Type B pancreatic cell (in vitro differentiated cells): ENCODE data around the gene SKIC8. TPM values are rescaled to one million over a fixed set of nuclear protein-coding genes. Genes with fewer than 3 reads are reported as not detected.

Experiments
- DNase-seq: peaks from one replicate; pipeline ENCODE4 v3.0.0; 2021; ENCODE audit warnings: mixed read lengths; ENCODE audit not compliant: unreplicated experiment; ENCODE audit errors: extremely low spot score
- H3K27ac Mint-ChIP-seq: 2 replicates; pipeline ENCODE4 v1.8.0; 2021; ENCODE audit warnings: mild to moderate bottlenecking, mixed read lengths
- H3K27me3 Mint-ChIP-seq: 2 replicates; pipeline ENCODE4 v1.8.0; 2021; ENCODE audit warnings: mixed read lengths
- H3K36me3 Mint-ChIP-seq: 2 replicates; pipeline ENCODE4 v1.8.0; 2021; ENCODE audit warnings: mixed read lengths
- H3K4me1 Mint-ChIP-seq: one replicate; pipeline ENCODE4 v1.8.0; 2021; ENCODE audit warnings: mixed read lengths; ENCODE audit not compliant: unreplicated experiment
- H3K4me3 Mint-ChIP-seq: 2 replicates; pipeline ENCODE4 v1.8.0; 2021; ENCODE audit warnings: mild to moderate bottlenecking, mixed read lengths
- H3K9me3 Mint-ChIP-seq: 2 replicates; pipeline ENCODE4 v1.8.0; 2021; ENCODE audit warnings: mixed read lengths
- CTCF ChIP-seq: fragments of 200-600 bp; sonication (generic); conservative IDR thresholded peaks from 2 replicates; pipeline ENCODE4 v1.5.0; 2021; ENCODE audit warnings: antibody characterized with exemption, mild to moderate bottlenecking
- total RNA-seq: library from RNA; stranded (reverse); gene quantifications from 2 replicates; pipeline ENCODE4 v1.2.1, GENCODE V29; 2021; ENCODE audit warnings: low replicate concordance

The SKIC8 gene
- total RNA-seq, 1 donor from 2014 or later: 54.4 TPM

- H3K4me3 Mint-ChIP-seq: no peak overlapping the region
- no peaks in the 10 kb centered on the region for H3K4me1 Mint-ChIP-seq
- DNase-seq: no peak
- H3K27ac Mint-ChIP-seq: peak overlapping the region; percentile 80
- H3K36me3 Mint-ChIP-seq: peaks cover 23% of the 10 kb centered on the region
- TF ChIP-seq CTCF: no peak
- no peaks in the 10 kb centered on the region for H3K27me3 Mint-ChIP-seq
- no peaks in the 10 kb centered on the region for H3K9me3 Mint-ChIP-seq
These were observed 9.2 kb downstream of the SKIC8 start for GRCh38 chr15:78290222-78290621.

DNA sequence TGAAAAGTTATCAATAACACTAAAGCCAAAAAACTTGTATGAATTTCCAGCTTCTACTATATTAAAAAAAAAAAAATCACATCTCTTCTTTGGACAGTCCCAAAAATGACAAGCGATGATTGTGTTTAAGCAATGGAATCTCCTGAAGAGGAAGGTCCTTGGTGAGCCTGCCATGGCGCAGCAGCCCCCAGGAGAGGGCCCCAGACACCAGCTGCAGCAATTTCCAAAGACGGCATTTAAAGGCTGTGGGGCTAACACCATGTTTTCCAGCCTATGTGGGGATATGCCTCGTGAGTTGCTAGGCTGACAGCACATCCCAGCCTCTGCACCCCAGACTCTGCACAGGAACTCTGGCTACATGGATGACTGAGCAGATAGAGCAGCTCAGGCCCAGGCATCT lies 14.7 kb downstream of the SKIC8 start:
- Mint-ChIP-seq H3K4me3 (no peak overlapping the region), H3K27me3 (no peaks in the 10 kb centered on the region), H3K27ac (no peak overlapping the region), H3K4me1 (no peaks in the 10 kb centered on the region), H3K36me3 (peaks cover 21% of the 10 kb centered on the region), H3K9me3 (no peaks in the 10 kb centered on the region)
- no peak for DNase-seq
- peak; percentile 61 for TF ChIP-seq CTCF

DNA sequence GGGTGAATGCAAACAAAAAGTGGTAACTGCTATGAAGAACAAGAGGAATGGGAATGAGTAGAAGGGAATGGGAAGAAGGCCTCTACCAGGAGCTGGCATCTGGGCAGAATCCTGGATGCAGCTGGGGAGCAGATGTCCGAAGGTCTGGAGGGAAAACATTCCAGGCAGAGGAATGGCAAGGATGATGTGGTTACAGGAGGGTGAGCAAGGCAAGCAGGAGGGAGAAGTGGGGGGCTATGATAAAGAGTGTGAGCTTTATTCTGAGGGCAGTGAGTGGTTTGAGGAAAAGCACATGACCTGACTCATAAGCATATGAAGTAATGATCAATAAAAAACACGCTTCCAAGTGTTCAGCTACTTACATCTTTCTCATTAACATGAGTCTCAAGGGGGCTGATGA lies 17.1 kb downstream of the SKIC8 start:
- no peaks in the 10 kb centered on the region for H3K9me3 Mint-ChIP-seq

DNA sequence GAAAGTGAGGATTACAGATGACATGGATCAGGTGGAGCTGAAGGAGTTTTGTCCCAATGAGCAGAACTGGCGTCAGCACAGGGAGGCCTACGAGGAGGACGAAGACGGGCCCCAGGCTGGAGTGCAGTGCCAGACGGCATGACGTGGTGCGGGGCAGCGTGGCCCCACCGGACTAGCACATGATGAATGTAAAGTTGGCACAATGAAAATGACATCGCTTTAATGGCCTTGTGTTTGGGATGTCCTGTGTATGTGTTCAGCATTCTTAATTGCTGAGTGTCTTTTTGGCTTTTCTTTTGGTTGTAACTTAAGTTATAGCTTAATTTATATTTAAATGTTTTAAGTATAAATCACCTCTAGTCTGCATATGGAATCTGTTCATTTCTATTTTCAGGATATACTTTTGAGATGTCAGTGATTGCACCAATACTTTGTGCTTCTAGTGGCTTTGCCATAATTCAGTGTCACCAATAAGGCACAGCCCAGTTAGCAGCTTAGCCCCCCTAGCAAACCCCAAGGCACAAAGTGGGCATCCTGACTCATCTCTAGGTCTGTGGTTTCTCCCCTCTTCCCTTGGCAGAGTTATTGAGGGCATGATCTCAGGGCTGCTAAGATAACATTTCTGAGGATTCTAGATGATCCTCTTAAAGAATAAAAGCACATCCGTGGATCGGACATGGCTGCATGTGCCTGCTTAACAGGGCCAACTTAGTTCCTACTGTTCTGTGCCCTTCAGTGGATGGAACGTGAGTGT lies 18.9 kb downstream of the SKIC8 start:
- Mint-ChIP-seq H3K4me3 (no peak overlapping the region), H3K36me3 (peaks cover 6% of the 10 kb centered on the region), H3K27me3 (no peaks in the 10 kb centered on the region), H3K4me1 (no peaks in the 10 kb centered on the region), H3K9me3 (no peaks in the 10 kb centered on the region), H3K27ac (no peak overlapping the region)
- DNase-seq: no peak
- no peak for TF ChIP-seq CTCF

More for the DNA sequence above, 17.1 kb downstream of the SKIC8 start:
- H3K4me1 Mint-ChIP-seq: no peaks in the 10 kb centered on the region
- no peak overlapping the region for H3K4me3 Mint-ChIP-seq
- peaks cover 19% of the 10 kb centered on the region for H3K36me3 Mint-ChIP-seq
- no peaks in the 10 kb centered on the region for H3K27me3 Mint-ChIP-seq
- DNase-seq: no peak
- TF ChIP-seq CTCF: no peak
- H3K27ac Mint-ChIP-seq: no peak overlapping the region

- Mint-ChIP-seq H3K27ac (peak overlapping the region; percentile 85), H3K36me3 (peaks cover 6% of the 10 kb centered on the region), H3K4me1 (peaks cover 6% of the 10 kb centered on the region), H3K27me3 (no peaks in the 10 kb centered on the region), H3K4me3 (no peak overlapping the region), H3K9me3 (no peaks in the 10 kb centered on the region)
- no peak for DNase-seq
- no peak for TF ChIP-seq CTCF
These were observed 23.1 kb downstream of the SKIC8 start for GRCh38 chr15:78276064-78276943.
